NB4 (cell line): ENCODE data around the gene FOXE3.
A peak's percentile ranks its signal among the peaks of the same experiment; 100 is the strongest.

Experiments used
- DNase-seq: peaks from one replicate; pipeline ENCODE4 v3.0.0; 2010; ENCODE audit warnings: low read depth
- H3K4me3 ChIP-seq: one replicate; pipeline ENCODE4 v1.5.1; 2011; ENCODE audit warnings: mild to moderate bottlenecking, low read depth, low read length, moderate library complexity
- CTCF ChIP-seq: IDR thresholded peaks from one replicate; pipeline ENCODE4 v1.5.1; 2012; ENCODE audit warnings: low read depth, low read length
- MYC ChIP-seq: IDR thresholded peaks from 2 replicates; pipeline ENCODE4 v1.6.1; 2011; ENCODE audit warnings: low read depth, low read length
- POLR2A ChIP-seq: IDR thresholded peaks from 2 replicates; pipeline ENCODE4 v1.6.1; 2011; ENCODE audit warnings: mild to moderate bottlenecking; ENCODE audit not compliant: insufficient read length; ENCODE audit errors: extremely low read depth
- TF ChIP-seq, protein P1 (sequence below): IDR thresholded peaks from 2 replicates; pipeline ENCODE4 v1.6.1; 2011; ENCODE audit warnings: low read depth, low read length

Gene FOXE3

GRCh38 chr1:47405697-47406096, 10.4 kb upstream of the FOXE3 start:
- DNase-seq, result peak; percentile 7
- no peak overlapping the region for H3K4me3 ChIP-seq
- TF ChIP-seq POLR2A (no peak), MYC (no peak), CTCF (no peak)
- TF ChIP-seq, protein P1, sequence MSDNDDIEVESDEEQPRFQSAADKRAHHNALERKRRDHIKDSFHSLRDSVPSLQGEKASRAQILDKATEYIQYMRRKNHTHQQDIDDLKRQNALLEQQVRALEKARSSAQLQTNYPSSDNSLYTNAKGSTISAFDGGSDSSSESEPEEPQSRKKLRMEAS, result no peak

- no peak for DNase-seq
- no peak overlapping the region for H3K4me3 ChIP-seq
- no peak for TF ChIP-seq MYC
- TF ChIP-seq POLR2A, result no peak
- TF ChIP-seq, protein P1, result no peak
- no peak for TF ChIP-seq CTCF
Observed at GRCh38 chr1:47406966-47407365, 9.1 kb upstream of the FOXE3 start.

DNA sequence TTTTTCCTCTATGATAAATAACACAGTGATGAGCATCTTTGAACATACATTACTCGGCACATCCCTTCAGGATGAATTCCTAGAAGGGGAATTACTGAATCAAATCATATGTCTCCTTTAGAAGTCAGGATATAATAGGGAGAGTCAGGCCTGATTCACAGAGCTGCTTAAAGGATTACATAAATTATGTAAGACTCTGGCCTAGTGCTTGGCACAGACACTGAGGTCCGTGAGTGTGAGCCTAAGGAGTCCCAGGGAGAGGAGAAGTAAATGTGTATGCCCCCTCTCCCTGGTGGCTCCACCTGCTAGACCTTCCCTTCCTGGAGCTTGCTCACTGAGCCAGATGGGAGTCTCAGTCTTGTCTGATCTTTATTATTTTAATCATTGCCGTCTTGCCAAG, 8.6 kb upstream of the FOXE3 start:
- no peak for DNase-seq
- H3K4me3 ChIP-seq, result no peak overlapping the region
- no peak for TF ChIP-seq MYC
- TF ChIP-seq, protein P1, result no peak
- TF ChIP-seq CTCF, result no peak
- TF ChIP-seq POLR2A, result no peak

DNA sequence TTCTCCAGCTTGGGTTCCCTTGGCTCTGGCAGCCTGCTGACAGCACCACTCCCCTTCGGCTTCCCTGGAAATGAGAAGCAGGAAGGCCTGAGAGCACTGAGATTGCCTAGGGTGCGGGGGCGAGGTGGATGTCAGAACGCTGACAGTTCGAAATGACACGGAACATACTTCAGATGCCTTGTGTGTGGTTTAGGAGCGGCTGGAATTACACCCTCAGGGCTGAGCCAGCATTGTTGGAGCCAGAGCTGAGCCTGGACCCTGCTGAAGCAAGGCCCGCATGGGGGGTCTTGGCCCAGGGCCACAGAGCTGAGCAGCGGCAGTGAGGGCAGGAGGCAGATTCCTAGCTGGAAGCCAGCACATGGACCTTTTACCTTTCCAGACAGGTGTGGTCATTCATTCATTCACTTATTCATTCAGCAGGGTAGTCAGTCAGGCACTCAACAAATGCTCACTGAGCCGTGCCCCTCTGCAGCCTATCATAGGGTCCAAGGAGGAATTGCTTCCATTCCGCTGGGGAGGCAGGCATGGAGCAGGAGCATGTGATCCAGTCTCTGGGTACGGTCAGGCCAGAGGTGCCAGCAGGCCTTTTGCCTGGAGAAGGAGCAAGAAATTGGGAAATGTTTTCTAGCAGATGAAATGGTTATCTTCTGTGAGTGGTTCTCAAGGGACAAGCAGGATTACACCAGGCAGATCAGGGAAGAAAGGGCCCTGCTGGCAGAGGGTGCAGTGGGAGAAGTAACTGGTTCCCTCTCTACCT, 6.6 kb upstream of the FOXE3 start:
- DNase-seq, result no peak
- H3K4me3 ChIP-seq, result no peak overlapping the region
- TF ChIP-seq POLR2A (no peak), MYC (no peak), CTCF (no peak)
- TF ChIP-seq, protein P1, result no peak

DNA sequence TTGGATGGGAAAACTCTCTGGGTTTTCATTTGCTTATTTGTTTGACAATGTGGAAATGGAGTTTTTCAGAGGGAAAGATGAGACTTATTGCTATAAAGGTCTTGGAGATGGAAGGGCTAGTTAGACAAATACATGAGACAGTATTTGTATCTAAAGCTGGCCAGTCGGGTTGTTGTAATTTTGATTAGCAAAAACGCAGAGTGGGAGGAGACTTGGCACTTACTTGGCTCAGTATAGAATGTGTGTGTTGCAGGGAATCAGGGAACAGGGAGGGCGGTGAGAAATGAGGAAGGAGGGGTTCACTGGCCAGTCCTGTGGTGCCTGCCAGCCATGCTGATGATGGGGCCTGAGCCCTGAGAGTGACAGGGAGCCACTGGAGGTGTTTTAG, 6.0 kb upstream of the FOXE3 start:
- DNase-seq, result no peak
- TF ChIP-seq POLR2A, result no peak
- TF ChIP-seq, protein P1, result no peak
- H3K4me3 ChIP-seq, result no peak overlapping the region

DNA sequence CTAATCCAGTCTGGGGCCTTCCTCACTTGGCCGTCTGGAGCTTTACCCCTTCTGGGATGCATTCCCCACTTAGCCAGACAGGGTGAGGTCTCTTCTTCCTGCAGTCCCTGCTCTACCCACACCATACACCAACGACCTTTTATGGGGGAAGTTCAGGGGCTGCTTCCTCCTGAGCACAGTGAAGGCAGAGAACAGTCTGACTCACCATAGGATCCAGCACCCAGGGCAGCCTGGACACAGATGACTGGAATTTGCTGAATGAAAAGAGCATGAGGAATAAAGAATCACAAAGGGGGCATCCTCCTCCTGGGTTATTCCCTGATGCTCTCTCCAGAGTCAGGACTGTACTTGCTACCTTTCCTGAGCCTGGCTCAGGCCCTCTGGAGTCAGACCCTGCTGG, 4.6 kb upstream of the FOXE3 start:
- DNase-seq, result peak; percentile 22
- H3K4me3 ChIP-seq, result no peak overlapping the region
- TF ChIP-seq POLR2A (no peak), CTCF (no peak), MYC (no peak)
- TF ChIP-seq, protein P1, result no peak
